PFSK-1 (cell line): ENCODE results near the gene NPY.

Experiments used
- POLR2AphosphoS5 ChIP-seq: IDR thresholded peaks from 2 replicates; pipeline ENCODE4 v1.6.1; 2012; ENCODE audit warnings: low read depth, mild to moderate bottlenecking, control low read depth, low read length, moderate library complexity
- SIN3A ChIP-seq: IDR thresholded peaks from 2 replicates; pipeline ENCODE4 v1.6.1; 2012; ENCODE audit warnings: mild to moderate bottlenecking, low read length, moderate library complexity, borderline replicate concordance; ENCODE audit not compliant: insufficient read depth

- no peak for TF ChIP-seq SIN3A
- no peak for TF ChIP-seq POLR2AphosphoS5
Observed at GRCh38 chr7:24307326-24307725, 23.3 kb downstream of the NPY start.
